Erythroblast (primary cell): ENCODE measurements around the gene STARD10.
A peak's percentile ranks its signal among the peaks of the same experiment; 100 is the strongest.

Experiments
- DNase-seq, 2 experiments: peaks; one replicate each; lab custom pipeline; 2025; lab: John Stamatoyannopoulos, UW
- GATA1 ChIP-seq: IDR thresholded peaks from 2 replicates; pipeline ENCODE4 v1.6.1; 2011; ENCODE audit warnings: low read depth, mild to moderate bottlenecking, control low read depth, low read length, moderate library complexity
- POLR2A ChIP-seq: IDR thresholded peaks from 2 replicates; pipeline ENCODE4 v1.6.1; 2011; ENCODE audit warnings: mild to moderate bottlenecking, low read length

Gene STARD10

DNA sequence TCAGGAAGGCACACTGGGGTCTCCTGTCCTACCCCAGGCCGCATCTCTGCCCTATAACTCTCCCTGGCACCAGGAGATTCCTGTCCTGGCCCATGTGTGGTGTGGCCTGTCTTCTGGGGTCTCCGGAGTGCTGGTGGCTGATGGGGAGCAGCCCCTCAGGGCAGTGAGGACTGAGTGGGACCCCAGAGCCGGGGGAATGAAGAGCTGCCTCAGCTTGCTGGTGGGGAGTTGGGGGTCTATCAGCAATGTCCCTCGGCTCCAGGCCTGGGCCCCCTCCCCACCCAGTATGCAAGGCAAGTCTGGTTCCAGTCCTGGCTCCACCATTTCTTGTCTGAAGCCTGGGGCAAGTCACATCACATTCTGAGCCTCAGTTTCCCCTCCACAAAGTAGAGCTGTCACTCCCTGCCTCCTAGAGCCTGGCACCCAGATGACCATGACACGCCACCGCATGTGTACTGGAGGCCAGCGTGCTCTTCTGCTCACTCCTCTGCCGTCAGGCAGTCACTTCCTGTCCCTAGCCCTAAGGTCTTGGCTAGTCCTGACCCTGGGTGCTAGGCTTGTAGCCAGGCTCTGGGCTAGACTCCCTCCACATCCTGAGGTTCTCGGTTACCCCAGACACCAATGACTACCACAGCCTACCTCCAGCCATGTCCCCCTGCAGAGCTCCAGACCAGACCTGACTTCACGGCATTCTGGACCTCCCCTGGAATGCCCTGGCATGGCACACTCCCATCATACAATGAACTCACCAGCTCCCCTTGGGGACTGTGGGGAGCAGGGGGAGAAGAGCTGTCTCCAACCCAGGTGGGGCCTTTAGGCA, 54.4 kb downstream of the STARD10 start:
- TF ChIP-seq POLR2A = no peak
- TF ChIP-seq GATA1 = no peak
- DNase-seq = no peak

DNA sequence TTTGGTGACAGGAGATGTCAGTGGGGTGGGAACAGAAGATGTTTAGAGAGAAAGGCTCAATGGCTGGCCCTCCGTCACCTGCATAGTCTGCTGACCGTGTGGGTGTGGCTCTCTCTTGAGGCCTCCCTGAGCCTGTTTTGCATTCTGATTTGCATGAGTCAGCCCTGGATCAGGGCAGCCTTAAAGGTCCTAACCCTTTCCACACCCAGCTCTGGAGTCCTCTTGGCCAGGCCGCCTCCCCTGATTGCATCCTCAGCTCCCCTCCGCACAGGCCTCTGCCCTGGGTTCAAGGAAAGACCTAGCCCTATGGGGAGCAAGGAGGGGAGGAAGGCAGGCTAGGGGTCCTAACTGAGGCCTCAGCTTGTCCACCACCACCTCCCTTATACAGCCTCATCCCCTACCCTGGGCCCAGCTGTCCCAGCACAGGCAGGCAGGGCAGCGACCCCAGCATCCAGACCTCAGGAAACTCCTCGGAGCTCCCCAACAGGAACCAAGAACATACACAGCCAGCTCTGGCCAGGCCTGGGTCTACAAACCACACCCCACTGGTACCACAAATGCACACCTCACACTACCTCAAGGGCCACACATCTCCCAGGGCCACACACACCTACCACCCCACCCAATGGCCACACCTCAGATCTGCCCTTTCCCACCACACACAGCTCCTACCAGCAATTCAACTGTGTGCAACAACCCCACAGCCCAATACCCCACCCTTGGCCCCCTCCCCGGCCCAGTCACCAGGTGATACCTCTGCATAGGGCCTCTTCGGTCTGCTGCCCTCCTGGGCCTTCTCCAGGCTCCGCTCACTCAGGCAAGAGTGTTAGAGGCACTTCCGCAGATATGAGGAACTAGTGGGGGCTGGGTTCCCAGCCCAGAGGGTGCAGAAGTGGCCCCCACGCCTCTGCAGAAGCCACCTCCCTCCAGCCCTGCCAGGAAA, 55.4 kb downstream of the STARD10 start:
- TF ChIP-seq POLR2A (no peak), GATA1 (no peak)
- no peak for DNase-seq

DNA sequence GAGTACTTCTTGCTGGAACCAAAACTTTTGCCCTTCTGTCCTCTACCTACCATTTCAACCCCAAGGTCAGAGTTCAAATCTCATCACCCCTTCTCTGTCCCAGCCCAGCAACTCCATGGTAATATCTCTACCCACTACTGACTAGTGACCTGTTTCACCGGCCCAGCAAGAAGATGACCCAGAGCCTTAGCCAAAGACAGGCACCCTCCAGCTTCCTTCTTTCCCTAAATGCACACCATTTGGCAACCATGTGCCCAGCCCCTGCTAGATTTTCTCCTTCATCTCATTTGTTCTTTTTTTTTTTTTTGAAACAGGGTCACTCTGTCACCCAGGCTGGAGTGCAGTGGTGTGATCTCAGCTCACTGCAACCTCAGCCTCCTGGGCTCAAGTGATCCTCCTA, 56.5 kb downstream of the STARD10 start:
- no peak for TF ChIP-seq GATA1
- TF ChIP-seq POLR2A = no peak
- DNase-seq = no peak

DNA sequence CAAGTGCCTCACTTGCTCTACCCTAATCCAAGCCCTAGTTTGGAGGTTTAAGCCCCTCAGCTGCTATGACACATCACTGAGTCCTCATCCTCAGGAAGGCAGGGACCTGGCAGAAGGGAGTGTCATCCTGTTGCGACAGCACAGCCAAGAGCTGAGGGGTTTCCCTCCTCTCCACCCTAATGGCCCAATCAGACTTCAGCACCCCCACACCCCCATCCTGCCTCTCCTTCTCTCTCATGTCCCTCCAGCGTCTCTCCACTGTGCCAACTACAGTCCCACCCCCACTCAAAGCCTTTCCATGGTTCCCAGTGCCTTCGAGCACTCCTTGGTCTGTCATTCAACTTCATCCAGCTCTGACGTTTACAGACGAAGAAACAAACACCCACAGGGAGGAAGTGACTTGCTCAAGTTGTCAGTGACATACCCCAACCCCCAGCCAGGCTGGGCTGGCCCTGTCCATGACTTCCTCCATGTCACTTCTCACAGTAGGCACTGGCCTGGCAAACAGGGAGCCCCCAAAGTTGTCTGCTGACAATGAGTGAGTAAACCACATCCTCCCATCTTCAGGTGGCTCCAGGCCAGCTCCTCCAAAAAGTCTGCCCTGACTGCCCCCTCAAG, 57.3 kb downstream of the STARD10 start:
- TF ChIP-seq POLR2A (no peak), GATA1 (no peak)
- peak in 1 of 2 experiments; percentile 48 for DNase-seq

DNA sequence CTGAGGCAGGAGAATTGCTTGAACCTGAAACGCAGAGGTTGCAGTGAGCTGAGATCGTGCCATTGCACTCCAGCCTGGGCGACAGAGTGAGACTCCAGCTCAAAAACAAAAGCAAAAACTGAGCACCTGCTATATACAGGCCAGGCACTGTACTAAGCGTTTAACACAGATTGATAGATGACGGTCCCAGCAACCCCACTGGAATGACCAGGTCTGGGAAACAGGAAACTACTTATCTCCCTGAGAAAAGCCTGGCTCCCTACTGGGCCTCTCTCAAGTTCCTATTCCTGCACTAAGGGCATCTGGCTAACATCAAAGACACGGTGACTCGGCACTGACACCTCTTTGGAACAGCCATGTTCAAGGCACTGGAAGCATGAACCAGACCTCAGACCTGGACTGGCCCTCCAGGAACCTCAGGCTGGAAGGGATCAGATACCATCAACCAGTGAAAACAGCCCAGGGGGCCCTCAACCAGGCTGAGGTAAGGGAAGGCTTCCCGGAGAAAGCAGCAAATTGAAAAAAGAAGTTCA, 58.3 kb downstream of the STARD10 start:
- TF ChIP-seq POLR2A (no peak), GATA1 (no peak)
- DNase-seq = peak; percentile 15 to 39

DNA sequence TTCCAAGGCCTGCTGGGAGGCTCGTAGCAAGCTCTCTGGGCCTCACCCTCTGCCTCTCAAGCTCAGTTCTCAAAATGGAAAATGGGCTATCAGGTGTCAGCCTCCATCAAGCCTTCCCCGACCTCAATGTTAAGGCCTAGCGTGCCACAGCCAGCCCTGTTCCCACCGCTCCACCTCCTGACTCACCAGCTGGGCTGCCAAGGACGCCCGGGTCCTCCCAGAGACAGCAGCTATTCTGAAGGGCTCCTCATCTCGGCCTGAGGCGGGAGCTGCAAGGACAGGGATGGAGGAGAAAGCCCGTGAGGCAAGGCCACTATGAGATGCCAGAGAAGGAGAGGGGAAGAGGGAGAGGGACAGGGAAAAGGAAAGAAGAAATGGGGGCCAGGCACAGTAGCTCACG, 61.5 kb downstream of the STARD10 start:
- no peak for TF ChIP-seq GATA1
- no peak for TF ChIP-seq POLR2A
- DNase-seq = no peak

DNA sequence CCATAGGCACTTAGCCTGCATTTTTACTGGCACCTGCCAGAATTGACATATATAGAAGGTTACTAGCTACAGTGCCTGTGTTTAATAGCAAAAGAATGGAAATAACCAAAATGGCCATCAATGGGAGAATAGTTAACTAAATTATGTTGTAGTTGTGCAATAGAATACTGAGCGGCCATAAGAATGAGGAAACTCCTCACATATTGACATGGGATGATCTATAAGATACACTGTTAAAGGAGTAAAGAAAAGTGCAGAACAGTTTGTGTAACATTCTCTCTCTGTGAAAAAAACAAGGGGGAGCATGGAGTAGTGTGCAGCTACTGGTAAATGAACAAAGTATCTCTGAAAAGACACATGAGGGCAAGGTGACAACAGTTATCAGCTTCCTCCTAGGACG, 63.1 kb downstream of the STARD10 start:
- no peak for TF ChIP-seq GATA1
- no peak for TF ChIP-seq POLR2A
- DNase-seq = no peak

DNA sequence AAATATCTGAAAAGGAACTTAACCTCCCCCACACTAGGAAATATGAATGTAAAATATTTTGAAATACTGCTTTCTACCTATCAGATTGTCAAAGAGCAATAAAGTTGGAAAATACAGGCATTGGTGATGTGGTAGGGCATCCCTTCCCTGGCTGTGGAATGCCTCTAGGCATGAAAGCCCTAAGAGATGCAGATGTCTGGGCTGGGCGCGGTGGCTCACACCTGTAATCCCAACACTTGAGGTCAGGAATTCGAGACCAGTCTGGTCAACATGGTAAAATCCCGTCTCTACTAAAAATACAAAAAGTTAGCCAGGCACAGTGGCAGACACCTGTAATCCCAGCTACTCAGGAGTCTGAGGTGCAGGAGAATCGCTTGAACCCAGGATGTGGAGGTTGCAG, 63.6 kb downstream of the STARD10 start:
- DNase-seq = no peak

DNA sequence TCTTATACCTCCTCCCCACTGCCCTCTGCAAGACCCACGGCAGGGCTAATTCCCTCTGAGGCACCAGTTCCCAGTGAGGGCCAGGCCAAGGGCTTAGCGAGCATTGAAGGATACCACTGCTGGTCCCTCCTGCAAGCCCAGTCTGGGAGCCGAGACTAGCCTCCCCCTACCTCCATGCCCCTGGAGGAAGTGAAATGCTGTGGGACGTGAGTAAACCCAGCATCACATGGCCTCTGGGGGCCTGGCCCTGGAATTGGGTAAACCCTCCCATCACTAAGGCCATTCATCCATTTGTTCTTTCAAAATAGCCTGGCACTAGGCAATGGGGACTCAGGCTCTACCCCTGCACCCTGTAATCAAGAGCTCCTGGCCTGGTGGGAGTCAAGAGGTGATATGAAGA, 66.3 kb downstream of the STARD10 start:
- TF ChIP-seq POLR2A (no peak), GATA1 (no peak)
- no peak for DNase-seq

More for the DNA sequence above, 63.6 kb downstream of the STARD10 start:
- TF ChIP-seq GATA1 (no peak), POLR2A (no peak)

DNA sequence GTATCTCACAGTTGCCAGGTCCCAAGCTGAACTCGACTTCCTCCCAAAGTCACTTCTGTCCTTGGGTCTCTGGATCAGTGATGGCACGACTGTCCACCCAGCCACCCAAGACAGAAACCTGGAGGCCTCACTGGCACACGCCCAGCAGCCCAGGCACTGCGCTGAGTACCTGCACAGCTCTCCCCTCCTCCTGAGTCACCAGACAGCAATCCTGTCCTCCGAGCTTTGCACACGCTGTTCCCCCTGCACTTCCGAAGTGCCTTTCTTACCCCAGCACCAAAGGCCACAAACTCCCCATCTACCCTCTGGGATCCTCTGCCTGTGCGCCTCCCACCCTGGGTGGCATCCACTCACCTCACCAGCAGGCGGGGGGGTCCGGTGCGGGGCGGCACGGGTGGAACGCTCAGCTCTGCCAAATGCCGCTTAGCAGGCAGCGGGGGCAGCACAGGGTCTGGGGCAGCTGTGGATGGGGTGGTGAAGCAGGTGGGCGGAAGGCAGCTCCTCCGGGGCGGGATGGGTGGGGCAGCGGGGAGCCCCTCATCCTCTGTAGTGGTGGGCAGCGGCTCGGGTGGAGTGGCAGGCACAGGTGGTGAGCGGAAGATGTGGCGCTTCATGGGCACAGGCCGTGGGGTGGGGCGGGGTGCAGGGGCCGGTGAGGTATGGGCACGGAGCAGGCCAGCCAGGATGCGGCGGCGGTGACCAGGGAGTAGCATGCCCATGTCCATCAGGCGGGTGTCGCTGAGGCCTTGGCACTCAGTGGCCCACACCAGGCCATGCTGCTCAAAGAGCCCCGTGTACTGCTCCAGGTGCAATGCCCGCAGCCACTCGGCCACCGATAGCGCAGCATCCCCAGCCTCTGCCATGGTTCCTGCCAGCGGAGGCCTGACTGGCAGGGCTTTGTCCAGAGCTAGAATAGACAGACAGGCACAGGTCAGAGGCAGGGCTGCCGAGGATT, 67.3 kb downstream of the STARD10 start:
- DNase-seq = no peak
- TF ChIP-seq POLR2A (no peak), GATA1 (no peak)

DNA sequence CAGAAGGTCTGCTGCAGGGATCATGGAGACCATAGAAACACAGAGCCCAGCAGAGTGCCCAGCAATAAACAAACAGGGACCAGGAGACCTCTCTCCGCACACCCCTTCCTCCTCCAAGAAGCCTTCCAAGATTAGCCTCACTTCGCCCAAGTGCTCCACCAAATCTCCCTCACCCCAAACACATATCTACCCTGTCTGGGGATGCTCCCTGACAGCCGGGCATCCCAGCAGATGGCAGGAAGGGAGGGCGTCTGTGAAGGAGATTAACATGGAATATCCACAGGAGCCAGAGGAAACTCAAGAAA, 68.2 kb downstream of the STARD10 start:
- TF ChIP-seq POLR2A (no peak), GATA1 (no peak)

More for the DNA sequence above, 68.2 kb downstream of the STARD10 start:
- no peak for DNase-seq
